NCI-H2196 (cell line): ENCODE results near the gene HDAC7.
"Not testable (repeated sequence)": the region's sequence is repeated elsewhere in the genome, so short reads cannot be mapped to it uniquely, and the experiment has no call there.

Source experiments
- DNase-seq: peaks from one replicate; lab custom pipeline; 2025; ENCODE audit not compliant: unreplicated experiment; lab: John Stamatoyannopoulos, UW

HDAC7 gene

GRCh38 chr12:47813511-47814196 lies 6.0 kb downstream of the HDAC7 start:
- DNase-seq: no peak

- DNase-seq: no peak
Measured at GRCh38 chr12:47812797-47813510, 6.7 kb downstream of the HDAC7 start.

- no peak for DNase-seq
Measured at GRCh38 chr12:47811581-47812484, 7.9 kb downstream of the HDAC7 start.

DNA sequence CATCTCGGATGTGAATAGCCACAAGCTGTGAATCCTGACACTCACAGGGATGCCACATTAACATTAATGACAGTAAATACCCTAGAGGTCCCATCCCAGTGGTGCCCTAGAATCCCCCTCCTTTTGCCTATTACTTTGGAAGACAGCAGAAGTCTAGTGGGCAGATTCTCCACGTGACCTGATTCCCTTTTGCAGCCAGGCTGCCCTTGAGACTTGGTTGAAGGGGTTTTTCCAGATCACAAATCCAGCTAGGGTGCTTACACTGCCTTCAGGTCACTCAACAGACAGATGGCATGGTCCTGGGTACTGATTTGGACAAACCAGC lies 8.7 kb downstream of the HDAC7 start:
- DNase-seq: no peak

- DNase-seq: not testable (repeated sequence)
Measured at GRCh38 chr12:47809518-47809917, 10.2 kb downstream of the HDAC7 start.

- DNase-seq: no peak
Measured at GRCh38 chr12:47808574-47809365, 10.9 kb downstream of the HDAC7 start.

GRCh38 chr12:47808050-47808449 lies 11.7 kb downstream of the HDAC7 start:
- no peak for DNase-seq

DNA sequence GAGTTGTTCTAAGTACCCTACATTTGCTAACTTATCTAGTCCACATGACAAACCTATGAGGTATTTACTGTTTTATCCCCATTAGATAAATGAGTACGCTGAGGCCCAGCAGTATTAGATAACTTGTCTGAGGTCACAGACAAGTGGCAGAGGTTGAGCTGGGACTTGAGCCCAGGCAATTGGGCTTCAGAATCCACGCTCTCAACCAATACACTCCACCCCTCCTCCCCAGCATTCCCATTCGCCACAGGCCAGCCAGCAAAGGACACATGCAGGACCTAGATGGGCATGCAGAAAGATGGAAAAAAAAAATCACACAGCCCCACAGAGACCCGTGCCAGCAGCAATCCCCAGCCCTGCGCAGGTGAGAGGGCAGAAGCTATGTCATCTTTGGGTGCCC lies 12.4 kb downstream of the HDAC7 start:
- DNase-seq: no peak

- no peak for DNase-seq
Measured at GRCh38 chr12:47805417-47805816, 14.3 kb downstream of the HDAC7 start.

DNA sequence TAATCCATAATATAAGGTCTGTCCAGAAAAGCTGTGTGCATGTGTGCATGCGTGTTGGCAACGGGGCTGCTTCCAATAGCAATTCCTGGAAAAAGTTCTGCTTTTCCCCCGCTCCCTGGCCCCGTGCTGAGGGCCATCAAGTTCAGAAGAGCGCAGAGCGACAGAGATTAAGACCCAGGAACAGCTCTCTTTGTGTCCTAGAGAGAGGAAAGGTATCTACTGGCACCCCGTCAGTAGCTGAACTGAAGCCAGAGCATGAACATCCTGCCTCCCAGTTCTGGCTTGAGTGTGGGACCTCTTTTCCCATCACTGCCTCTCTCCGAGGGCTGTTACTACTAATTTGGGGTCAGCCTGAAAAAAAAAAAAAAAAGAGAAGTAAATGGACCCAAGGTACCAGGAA lies 15.5 kb downstream of the HDAC7 start:
- no peak for DNase-seq

- no peak for DNase-seq
Measured at GRCh38 chr12:47803191-47803875, 16.4 kb downstream of the HDAC7 start.

DNA sequence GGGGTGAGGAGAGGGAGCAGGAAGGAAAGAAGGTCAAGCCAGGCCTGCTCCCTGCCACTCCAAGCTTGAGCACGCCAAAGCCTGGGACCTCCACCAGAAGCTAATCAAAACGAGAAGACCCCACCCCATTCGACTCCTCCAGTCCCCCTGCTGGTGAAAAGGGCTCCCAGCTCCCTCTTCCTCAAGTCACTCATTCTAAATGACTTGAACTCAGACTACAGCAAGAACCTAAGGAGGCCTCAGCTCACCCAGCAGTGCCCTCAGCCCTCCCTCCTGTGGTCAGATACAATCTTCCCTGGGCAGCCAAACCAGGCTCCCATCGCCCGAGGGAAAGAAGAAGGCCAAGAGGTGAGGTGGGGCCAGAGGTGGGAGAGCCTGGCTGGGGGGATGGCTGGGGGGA lies 17.4 kb downstream of the HDAC7 start:
- no peak for DNase-seq

- DNase-seq: no peak
Measured at GRCh38 chr12:47801904-47802246, 17.8 kb downstream of the HDAC7 start.

- no peak for DNase-seq
Measured at GRCh38 chr12:47801170-47801903, 18.4 kb downstream of the HDAC7 start.

- DNase-seq: no peak
Measured at GRCh38 chr12:47800582-47800981, 19.1 kb downstream of the HDAC7 start.

DNA sequence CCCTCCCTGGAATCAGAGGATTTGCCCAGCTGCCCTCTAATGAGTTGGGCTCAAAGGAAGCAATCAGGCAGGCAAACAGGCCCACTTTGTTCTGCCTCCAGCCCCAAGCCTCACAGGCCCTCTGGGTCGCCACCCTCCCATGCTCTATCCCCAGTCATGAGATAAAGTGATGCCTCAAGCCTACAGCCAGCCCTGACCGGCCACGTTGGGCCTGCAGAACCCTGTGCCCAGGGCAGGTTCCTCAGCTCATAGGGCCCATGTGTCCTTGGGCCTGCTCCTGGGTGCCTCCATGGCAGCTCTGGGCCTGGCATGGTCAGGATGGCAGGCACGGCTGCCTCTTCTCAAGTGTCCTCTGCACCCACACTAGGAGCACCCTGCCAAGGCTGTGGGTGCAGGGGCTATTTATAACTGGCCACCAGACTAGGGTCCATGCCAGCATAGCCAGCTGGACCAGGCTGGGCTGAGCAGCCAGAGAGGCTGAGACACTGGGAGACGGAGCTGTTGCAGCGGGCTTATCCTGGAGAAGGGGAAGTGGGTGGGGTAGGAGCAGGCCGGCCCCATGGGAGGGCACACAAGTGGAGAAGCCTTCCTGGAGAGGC lies 20.2 kb downstream of the HDAC7 start:
- no peak for DNase-seq

GRCh38 chr12:47798382-47798948 lies 21.2 kb downstream of the HDAC7 start:
- no peak for DNase-seq

GRCh38 chr12:47797441-47797840 lies 22.3 kb downstream of the HDAC7 start:
- DNase-seq: no peak

- DNase-seq: no peak
Measured at GRCh38 chr12:47795814-47796411, 23.8 kb downstream of the HDAC7 start.
